ENCODE measurements around the gene SCYGR7.
"Not testable (repeated sequence)": the region's sequence is repeated elsewhere in the genome, so short reads cannot be mapped to it uniquely, and the experiment has no call there.

The SCYGR7 gene

GRCh38 chr2:227728035-227728434 lies at the start of gene SCYGR7:
TSS of gene SCYGR7 (plus strand) at chr2:227728335. CDS start at chr2:227728335, 0 bp downstream.
- DNase-seq, result no peak

GRCh38 chr2:227684258-227684657 lies 43.9 kb upstream of the SCYGR7 start:
- no peak for DNase-seq

GRCh38 chr2:227687189-227687588 lies 40.9 kb upstream of the SCYGR7 start:
- DNase-seq, result no peak

- no peak for DNase-seq
Observed at GRCh38 chr2:227696990-227697679, 31.0 kb upstream of the SCYGR7 start.

- no peak for DNase-seq
Observed at GRCh38 chr2:227701556-227701955, 26.6 kb upstream of the SCYGR7 start.

GRCh38 chr2:227703280-227703732 lies 24.8 kb upstream of the SCYGR7 start:
- no peak for DNase-seq

GRCh38 chr2:227703961-227704360 lies 24.2 kb upstream of the SCYGR7 start:
- DNase-seq, result no peak

- no peak for DNase-seq
Observed at GRCh38 chr2:227706859-227707258, 21.3 kb upstream of the SCYGR7 start.

GRCh38 chr2:227707390-227707789 lies 20.7 kb upstream of the SCYGR7 start:
- DNase-seq, result no peak

- DNase-seq, result no peak
Observed at GRCh38 chr2:227710986-227711385, 17.1 kb upstream of the SCYGR7 start.

GRCh38 chr2:227713291-227713690 lies 14.8 kb upstream of the SCYGR7 start:
- no peak for DNase-seq

GRCh38 chr2:227716501-227716900 lies 11.6 kb upstream of the SCYGR7 start:
- DNase-seq, result no peak

GRCh38 chr2:227717687-227718567 lies 10.2 kb upstream of the SCYGR7 start, which contains the start of gene SLC19A3:
TSS of gene SLC19A3 (minus strand) at chr2:227718028. CDS start at chr2:227702318, 15,710 bp downstream.
- DNase-seq, result no peak

GRCh38 chr2:227719641-227720040 lies 8.5 kb upstream of the SCYGR7 start:
- no peak for DNase-seq

- no peak for DNase-seq
Observed at GRCh38 chr2:227720680-227721079, 7.5 kb upstream of the SCYGR7 start.

GRCh38 chr2:227722821-227723220 lies 5.3 kb upstream of the SCYGR7 start:
- DNase-seq, result not testable (repeated sequence)

- no peak for DNase-seq
Observed at GRCh38 chr2:227724394-227725039, 3.6 kb upstream of the SCYGR7 start, which contains the start of gene SCYGR6. TSS of gene SCYGR6 (minus strand) at chr2:227724757. CDS start at chr2:227724757, 0 bp downstream.

GRCh38 chr2:227739351-227739750 lies 11.2 kb downstream of the SCYGR7 start:
- no peak for DNase-seq

GRCh38 chr2:227740705-227741104 lies 12.6 kb downstream of the SCYGR7 start:
- peak; percentile 9 for DNase-seq

GRCh38 chr2:227745594-227745993 lies 17.5 kb downstream of the SCYGR7 start, which contains the start of gene SCYGR8:
TSS of gene SCYGR8 (plus strand) at chr2:227745894. CDS start at chr2:227745894, 0 bp downstream.
- no peak for DNase-seq

GRCh38 chr2:227748079-227748478 lies 19.9 kb downstream of the SCYGR7 start:
- DNase-seq, result no peak

- DNase-seq, result not testable (repeated sequence)
Observed at GRCh38 chr2:227756261-227756660, 28.1 kb downstream of the SCYGR7 start.

All from activated naive CD4-positive, alpha-beta T cell treated with Interleukin-2 at 50 U/mL for 16 hours (primary cell).